GM12892 (cell line): ENCODE data around the gene TRIP11.

Experiments used
- POLR2A ChIP-seq: IDR thresholded peaks from 2 replicates; pipeline ENCODE4 v1.6.1; 2011; ENCODE audit warnings: low read depth, low read length, control low read depth
- POLR2AphosphoS5 ChIP-seq: IDR thresholded peaks from 2 replicates; pipeline ENCODE4 v1.6.1; 2011; ENCODE audit warnings: low read depth, low read length, control low read depth
- TAF1 ChIP-seq: IDR thresholded peaks from 2 replicates; pipeline ENCODE4 v1.6.1; 2011; ENCODE audit warnings: low read depth, mild to moderate bottlenecking, control low read depth, low read length, borderline replicate concordance

GRCh38 chr14:91996948-91997371 lies 42.9 kb downstream of the TRIP11 start:
- TF ChIP-seq POLR2AphosphoS5: no peak
- TF ChIP-seq POLR2A: no peak
- TF ChIP-seq TAF1: no peak
